KG1 (cell line): Measurements from ENCODE around the gene TFEB.
A peak's percentile ranks its signal among the peaks of the same experiment; 100 is the strongest.

Experiments used
- DNase-seq: peaks from one replicate; lab custom pipeline; 2025; lab: John Stamatoyannopoulos, UW

TFEB gene

DNA sequence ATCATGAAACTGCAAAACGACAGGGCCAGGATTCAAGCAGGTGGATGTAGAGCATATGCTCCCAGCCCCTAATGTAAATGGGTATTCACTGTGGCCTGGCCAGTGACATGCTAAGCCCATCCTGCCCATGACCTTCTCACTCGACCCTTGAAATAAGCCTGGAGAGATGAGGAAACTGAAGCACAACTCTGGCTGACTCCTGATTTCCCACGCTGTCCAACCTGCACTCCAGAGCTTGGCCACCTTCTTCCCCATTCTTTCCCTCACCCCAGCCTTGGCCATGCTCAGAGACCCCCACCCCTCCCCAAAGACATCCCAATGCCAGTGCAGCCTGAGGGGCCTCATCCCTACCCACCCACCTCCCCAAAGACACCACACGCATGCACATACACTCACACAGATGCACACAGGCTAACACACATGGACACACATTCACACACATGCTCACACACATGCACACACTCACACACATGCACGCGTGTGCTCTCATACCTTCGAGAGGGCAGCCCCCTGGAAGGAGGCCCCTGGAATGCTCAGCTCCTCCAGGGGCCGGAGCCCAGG lies 12.4 kb downstream of the TFEB start:
- no peak for DNase-seq

DNA sequence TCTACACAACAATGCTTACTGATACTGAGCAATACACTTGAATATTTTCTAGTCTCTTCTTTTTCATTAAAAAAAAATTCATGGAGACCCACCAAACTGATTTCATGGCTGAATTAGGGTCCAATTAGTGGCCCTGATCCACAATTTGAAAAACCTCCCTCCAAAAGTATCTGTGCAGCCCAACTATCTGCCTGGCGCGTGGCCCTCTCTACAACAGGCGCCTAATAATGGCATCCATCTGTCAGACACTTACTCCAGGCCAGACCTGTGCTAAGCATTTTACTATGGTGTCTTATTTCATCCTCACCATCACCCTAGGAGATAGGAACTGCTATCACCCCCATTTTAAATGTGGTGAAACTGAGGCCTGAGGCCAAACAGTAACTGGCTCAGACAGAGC lies 14.0 kb downstream of the TFEB start:
- DNase-seq = no peak

DNA sequence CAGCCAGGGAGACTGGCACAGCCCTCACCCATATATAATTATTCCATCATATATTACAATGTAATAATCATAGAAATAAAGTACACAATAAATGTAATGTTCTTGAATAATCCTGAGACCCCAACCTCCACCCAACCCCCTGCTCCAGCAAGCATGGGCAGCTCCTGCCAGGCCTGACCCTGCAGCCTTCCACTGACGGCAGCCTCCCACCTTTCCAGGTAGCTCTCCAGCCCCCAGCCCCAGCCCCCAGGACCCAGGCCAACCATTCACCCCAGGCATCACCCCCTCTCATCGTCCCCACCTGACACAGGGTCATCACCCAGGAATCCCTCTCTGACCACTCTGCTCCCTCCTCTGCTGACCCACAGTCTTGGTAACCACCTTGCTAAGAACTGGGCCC lies 14.6 kb downstream of the TFEB start:
- no peak for DNase-seq

DNA sequence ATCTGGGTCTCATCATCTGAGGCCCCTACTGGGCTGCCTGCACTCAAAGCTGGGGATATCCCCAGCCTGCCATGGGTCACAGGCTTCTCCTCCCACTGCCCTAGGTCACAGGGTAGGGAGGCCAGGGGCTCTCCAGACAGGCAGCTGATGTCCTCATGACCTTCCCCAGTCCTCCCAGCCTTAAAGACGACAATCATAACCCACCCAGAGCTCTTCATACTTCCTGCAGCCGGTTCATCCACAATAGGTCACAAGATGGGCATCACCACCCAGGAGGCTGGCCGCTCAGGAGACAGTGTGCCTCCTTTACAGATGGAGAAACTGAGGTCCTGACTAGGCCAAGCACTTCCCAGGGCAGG lies 15.2 kb downstream of the TFEB start:
- no peak for DNase-seq

DNA sequence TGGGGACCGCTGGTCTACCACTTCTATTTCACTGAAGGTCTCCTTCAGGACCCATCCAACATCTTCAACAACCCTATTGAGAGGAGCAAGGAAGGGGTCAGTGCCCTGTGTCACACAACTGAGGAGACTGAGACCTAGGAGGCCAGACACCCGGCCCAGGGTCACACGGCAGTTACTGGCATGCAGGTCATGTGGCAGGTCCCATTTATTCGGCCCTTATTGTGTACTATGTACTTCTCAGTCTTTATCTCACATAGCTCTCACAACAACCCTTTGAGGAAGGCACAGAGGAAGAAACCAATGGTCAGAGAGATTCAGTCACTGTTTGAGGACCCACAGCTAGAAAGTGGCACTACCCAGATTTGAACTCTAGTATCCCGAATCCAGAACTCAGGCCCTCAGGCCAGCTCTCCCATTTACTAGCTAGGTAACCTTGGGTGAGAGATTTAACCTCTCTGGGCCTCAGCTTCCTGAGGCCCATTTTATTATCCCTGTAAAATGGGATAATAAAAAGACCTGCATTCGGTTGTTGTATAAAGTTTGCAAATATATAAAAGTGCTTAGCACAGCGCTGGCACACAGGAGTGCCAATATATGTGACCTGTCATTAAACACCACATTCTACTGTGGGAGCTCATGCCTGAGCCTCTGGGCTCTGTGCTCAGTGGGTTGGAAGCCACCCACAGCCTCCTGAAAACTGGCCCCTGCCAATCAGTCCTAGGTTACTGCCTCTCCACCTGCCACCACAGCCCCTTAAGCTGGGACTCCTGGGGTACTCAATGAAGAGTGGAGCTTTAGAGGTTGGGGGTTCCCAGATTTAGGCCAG lies 15.8 kb downstream of the TFEB start:
- DNase-seq = no peak

DNA sequence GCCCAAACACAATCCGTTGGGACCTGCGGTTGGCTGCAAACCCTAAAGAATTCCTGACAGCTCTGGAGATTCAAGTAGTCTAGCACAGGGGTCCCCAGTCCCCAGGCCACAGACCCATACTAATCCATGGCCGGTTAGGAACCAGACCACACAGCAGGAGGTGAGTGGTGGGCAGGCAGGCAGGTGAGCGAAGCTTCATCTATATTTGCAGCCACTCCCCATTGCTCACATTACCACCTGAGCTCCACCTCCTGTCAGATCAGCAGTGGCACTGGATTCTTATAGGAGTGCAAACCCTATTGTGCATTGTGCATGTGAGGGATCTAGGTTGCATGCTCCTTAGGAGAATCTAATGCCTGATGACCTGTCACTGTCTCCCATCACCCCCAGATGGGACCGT lies 16.6 kb downstream of the TFEB start:
- DNase-seq = no peak

DNA sequence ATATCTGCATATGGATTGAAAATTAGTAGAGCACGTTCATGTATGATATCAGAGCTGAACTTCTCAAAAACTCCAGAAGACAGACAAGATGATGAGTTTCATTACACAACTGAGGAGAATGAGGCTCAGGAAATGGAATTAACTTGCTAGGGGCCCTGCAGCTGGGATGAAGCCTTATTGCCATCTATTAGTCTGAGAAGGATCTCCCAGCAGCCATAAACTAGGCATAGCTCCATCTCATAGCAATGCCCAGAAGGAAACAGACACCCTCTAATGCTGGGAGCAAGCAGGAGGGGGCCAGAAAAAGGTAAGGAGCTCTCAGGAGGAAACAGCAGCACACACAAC lies 18.0 kb downstream of the TFEB start:
- no peak for DNase-seq

DNA sequence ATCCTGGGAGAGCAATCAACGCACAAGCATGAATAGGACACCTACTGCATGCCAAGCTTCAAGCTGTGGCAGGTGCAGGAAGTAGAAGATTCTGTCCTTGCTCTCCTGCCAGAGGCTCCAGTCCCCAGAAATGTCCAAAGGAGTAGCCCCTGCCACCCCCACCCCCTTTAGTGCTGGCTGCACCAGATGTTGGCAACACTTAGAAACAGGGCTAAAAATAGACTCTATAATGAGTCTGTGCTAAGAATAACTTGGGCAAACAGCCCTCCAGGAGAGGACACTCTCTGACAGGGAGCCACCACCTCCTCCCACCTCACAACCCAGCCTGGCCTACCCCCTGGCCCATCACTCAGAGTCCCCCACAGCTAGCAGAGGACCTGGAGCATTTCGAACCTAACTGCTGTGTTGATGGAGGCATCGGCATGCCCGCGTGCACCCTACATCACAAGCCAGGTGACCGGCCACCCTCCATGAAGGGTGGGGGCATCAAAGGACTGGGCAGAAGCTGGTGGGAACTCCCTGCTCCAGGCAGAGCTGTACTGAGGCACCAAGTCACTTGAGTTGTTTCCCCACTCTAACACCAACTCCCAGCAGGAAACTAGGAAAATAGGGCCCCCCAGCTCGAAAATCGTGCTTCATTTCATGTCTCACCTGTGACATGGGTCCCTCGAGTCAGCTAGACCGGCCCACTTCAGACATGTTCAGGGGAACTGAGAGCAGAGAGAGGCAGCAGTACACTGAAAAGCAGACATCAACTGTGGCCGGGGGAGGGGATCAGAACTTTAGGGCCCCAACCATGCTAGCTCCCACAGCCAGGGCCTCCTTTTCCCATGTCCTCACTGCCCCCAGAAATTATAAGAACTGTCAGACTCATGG lies 18.7 kb downstream of the TFEB start:
- no peak for DNase-seq

DNA sequence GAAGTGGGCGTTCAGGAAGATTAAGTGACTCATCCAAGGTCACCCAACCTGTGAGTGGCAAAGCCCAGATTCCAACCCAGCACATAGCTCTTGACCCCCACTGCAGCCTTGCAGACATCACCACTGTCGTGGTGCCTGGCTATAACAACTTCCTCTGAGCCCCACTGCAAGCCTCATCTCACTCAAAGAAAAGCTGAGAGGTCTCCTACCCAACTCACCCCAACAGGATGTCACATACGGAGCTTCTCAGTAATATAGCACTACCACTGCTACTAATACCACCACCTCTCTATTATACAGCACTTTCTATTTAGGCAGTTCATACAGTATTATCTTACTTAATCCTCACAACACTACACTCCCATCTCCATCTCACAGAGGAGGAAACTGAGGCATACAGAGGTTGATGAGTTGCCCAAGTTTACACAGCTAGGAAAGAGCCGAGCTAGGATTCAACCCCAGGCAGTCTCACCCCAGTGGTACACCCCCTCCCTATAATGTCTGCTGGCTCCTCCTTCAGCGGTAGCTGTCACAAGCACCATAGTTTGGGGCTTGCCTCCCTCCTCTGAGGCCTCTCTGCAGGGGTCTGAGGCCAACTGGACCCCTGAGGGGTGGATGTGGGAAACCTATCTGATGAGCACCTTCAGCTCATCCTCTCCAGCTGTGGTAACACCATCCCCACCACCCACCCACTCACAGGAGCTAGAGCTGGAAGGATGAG lies 19.5 kb downstream of the TFEB start:
- no peak for DNase-seq

DNA sequence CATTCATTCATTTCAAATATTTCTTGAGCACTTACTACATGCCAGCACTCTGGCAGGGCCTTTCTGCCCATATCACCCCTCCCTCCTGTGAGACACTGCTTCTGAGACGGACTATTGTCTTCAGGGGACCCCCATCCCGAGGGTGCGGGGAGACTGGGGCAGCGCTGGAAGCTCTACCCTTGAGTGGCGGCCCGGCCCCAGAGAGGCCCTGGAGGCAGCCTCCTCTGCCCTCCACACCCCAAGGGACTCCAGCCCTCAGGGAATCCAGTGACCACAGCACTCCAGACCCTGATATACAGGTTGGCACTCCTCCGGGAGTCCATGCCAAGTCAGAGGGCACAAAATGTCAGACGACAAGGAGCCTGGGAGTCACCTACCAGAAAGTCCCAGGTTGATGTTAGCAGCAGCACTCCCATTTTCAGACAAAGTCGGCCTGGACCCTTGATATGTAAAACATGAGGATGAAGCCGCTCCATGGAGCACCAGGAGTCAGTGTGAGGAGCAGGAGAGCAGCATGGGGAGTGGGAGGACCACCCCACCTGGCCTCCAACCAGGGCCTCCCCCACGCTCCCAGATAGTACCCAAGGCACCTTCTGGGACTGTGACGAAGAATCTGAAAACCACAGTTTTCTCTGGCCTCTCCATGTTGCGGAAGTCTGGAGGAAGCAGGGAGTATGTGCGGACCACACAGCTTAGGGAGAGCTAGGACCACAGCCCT lies 20.7 kb downstream of the TFEB start:
- DNase-seq = no peak

DNA sequence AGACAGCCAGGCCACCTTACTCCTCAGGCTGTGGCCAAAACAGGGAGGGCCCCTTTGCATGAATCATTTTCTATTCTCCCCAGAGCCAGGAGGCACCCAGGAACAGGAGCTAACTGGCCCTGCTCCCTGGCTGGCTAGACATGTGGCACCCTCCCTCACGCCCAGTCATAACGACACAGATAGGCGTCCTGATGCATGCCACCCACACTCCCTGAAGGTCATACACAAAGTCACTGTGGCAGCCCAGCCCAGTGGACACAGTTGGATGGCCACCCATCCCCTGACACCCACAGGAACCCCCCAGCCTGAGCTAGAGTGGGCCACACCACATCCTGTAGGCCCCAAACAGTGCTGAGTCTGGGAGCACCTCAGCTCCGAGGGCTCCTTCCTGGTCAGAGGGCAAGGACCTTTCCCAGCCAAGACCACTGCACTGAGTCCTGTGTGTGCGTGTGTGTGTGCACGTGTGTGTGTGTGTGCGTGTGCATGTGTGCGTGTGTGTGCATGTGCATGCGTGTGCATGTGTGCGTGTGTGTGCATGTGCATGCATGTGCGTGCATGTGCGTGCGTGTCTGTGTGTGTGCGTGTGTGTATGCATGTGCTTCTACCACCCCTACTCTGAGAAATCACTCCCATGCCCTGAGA lies 21.6 kb downstream of the TFEB start:
- no peak for DNase-seq

DNA sequence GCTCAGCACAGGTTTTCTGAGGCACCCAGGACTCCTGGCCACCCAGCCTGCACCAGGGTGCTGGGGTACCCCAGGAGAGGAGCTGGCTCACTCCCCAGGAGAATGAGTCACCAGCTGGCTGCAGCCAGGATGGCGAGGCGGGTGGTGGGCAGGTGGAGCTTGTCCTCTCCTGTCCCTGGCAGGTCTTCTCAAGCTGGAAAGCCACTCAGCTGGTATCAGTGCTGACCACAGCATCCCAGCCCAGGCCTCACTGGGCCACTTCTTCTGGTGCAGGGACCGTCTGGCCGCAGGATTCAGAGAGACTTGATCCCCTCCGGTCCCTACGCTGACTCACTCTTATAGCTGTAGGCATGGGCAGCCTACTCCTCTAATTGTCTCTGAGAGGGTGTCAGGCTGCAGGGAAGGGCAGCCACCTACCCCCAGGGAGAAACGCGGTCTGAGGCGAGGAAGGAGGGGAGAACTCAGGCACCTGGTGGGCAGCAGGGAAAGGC lies 22.2 kb downstream of the TFEB start:
- no peak for DNase-seq

DNA sequence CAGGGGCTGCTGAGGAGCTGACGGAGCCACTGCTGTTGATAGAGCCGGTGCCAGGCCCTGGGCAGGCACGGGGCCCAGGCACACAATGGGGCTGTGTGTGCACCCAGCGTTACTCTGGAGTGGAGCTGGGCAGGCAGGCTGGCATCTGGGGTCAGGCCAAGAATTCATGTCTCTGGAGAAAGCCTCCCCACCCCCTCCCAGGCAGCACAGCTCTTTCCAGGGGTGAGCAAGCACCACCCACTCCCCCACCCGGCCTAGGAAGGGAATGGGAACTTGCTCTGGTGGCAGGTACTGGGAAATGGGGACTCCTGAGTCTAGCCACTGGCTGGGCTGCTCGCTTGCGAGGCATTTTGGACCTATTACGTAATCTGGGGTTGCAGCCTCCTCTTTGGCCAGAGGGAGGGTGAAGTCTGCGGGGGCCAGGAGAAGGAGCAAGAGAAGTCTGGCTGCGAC lies 22.7 kb downstream of the TFEB start:
- no peak for DNase-seq

DNA sequence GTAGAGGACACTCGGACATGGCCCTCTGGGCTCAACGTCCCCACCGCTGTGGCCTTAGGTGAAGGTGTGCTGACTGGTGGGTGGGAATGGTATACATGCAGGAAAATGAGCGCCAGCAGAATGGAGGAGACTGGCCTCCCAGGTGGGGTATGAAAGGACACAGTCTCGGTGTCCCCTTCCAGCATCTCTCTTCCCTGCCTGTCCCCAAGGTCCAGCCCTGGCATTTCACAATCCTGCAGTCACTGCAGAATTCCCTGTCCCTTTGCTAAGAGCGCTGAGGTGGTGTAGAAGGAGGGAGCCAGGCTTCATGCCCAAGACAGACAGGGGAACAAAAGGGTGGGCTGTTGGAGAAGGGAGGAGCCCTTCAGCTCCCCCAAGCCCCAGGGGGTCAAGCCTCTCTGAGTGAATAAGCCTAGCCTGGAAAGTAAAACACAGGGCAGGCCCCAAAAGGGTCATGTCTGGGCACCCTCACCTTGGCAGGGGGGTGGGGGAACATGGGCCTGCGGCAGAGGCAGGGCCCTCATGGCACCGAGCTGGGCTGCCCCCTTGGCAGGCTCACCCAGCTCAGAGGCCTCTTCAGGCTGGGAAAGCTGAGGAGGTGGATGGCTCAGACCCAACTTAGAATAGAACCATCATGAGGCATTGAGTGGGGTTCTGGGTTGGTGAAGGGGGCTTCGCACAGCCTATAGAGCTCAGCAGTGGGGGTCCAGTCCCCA lies 23.9 kb downstream of the TFEB start:
- no peak for DNase-seq

DNA sequence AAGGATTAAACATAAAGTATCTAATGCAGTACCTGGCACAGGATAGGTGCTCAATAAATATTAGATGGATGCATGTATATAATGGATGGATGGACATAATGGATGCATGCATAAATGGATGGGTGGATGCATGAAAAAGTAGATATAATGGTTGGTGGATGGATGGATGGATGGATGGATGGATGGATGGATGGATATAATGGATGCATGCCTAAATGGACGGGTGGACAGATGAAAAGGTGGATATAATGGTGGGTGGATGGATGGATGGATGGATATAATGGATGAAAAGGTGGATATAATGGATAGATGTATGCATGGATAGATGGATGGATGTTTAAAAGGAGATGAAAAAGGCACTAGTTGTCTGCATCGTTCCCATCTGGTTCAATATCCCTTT lies 26.0 kb downstream of the TFEB start:
- no peak for DNase-seq

DNA sequence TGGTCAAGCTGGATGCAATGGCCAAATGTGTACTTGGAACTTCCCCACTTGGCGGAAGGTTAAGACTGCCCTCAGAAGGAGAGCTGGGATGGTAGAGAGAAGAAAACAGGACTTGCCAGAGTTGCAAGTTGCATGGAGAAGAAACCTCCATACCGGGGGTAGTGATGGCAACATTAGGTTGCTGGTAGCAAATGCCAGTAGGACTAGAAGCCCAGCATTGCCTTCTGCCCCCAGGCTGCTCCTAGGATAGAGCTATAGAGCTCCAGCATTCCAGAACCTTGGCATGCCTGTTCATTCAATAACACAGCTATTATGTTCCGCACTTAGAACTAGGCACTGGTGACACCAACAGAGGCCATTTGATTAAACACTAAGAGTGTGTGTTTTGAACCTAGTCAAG lies 26.6 kb downstream of the TFEB start:
- DNase-seq = no peak

DNA sequence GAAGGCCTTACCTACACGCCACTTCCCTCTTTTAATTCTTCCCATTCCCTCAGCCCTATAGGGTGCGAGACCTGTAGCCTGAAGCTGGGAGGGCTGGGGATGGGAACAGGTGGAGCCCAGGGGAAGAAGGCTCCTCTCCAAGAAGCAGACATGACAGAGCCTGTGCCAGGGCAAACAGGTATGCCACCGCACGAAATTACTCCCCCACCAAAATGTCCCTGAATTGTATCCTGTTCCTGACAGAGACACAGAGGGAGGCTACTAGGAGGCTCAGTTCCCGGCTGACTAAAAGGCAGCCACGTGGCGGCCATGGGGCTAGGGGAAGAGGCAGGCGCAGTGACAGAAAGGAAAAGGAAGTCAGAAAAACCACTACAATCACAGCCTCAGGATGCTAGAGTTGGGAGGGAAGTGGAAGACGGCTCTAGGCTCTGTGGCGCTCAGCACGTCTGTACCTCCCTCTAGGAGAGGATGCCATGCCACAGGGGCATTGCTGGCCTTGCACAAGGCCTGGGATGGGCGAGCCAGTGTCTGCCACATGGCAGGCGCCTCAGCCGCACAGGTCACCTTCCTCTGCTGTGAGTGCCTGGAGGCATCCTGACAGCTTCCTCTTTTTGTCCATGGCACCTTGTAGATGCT lies 27.7 kb downstream of the TFEB start:
- DNase-seq = peak; percentile 40

DNA sequence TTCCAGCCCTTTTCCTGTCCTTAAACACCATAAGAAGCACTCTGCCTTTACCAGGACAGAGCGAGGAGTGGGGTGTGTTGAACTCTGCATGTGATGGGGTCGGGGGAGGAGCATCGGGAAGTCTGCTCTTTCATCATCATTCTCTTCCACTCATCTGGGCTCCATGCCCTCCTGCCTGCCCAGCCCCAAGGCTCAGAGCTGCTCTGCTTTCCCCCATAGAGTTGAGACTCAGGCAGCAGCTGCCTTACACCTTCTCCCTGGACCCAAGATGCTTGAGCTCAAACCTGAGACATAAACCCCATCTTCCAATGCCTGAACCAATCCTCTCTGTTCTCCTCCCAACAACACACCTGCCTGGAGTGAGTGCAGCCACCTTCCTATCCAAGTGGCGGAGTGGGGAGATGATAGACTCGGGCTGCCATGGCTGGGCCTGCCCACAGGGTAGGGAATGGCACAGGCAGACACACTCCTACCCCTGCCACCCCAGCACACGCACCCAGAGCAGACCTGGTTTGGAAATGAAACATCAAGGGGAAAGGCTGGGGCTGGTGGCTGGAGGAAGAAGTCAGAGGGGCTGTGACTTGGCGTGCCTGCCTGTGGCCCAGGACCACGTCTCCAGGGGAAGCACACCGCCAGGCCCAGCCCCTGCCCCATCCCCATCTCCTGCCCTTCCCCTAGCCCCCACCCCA lies 28.4 kb downstream of the TFEB start:
- DNase-seq = no peak
